ENCODE data around the gene B3GALT5.

Gene B3GALT5

GRCh38 chr21:39669976-39670661 is 57.4 kb downstream of the B3GALT5 start:
- TF ChIP-seq CTCF (IDR thresholded peaks at IDR 0.05; ENCODE audit: borderline replicate concordance, extremely low read depth, low read length, poor library complexity, severe bottlenecking) (no peak), EZH2 (IDR thresholded peaks at IDR 0.05; ENCODE audit: borderline replicate concordance, low read depth, low read length, severe bottlenecking) (no peak)
- no peaks in the 10 kb centered on the region for H4K20me1 ChIP-seq (ENCODE audit: insufficient read depth, low read length)
- no peaks in the 10 kb centered on the region for H3K79me2 ChIP-seq (ENCODE audit: insufficient read depth, low read length)
- H3K27me3 ChIP-seq (ENCODE audit: insufficient read depth, low read length, poor library complexity) = peaks cover 22% of the 10 kb centered on the region
- H3K4me1 ChIP-seq (ENCODE audit: insufficient read depth, low read length) = no peaks in the 10 kb centered on the region
- H2AFZ ChIP-seq (ENCODE audit: low read depth, low read length) = no peak overlapping the region
- no peak overlapping the region for H3K9ac ChIP-seq (ENCODE audit: low read depth, low read length)
- no peak overlapping the region for H3K27ac ChIP-seq (ENCODE audit: low read length)
- no peak for ATAC-seq (ENCODE audit: insufficient read depth, low read depth)
- H3K4me3 ChIP-seq (ENCODE audit: low read depth in 1 of 2, low read length in 2 of 2) = no peak overlapping the region
- no peaks in the 10 kb centered on the region for H3K36me3 ChIP-seq (ENCODE audit: insufficient read depth, low read length)
- no peak for DNase-seq
- H3K9me3 ChIP-seq (ENCODE audit: insufficient read depth, low read length, severe bottlenecking) = no peaks in the 10 kb centered on the region
- H3K4me2 ChIP-seq (ENCODE audit: insufficient read depth, low read length) = no peak overlapping the region

GRCh38 chr21:39670701-39671100 is 58.0 kb downstream of the B3GALT5 start:
- Histone ChIP-seq H3K79me2 (ENCODE audit: insufficient read depth, low read length) (no peaks in the 10 kb centered on the region), H3K9ac (ENCODE audit: low read depth, low read length) (no peak overlapping the region), H3K36me3 (ENCODE audit: insufficient read depth, low read length) (no peaks in the 10 kb centered on the region), H3K4me1 (ENCODE audit: insufficient read depth, low read length) (no peaks in the 10 kb centered on the region), H3K27me3 (ENCODE audit: insufficient read depth, low read length, poor library complexity) (peaks cover 22% of the 10 kb centered on the region), H3K4me2 (ENCODE audit: insufficient read depth, low read length) (no peak overlapping the region), H4K20me1 (ENCODE audit: insufficient read depth, low read length) (no peaks in the 10 kb centered on the region), H3K4me3 (ENCODE audit: low read depth in 1 of 2, low read length in 2 of 2) (no peak overlapping the region), H3K27ac (ENCODE audit: low read length) (no peak overlapping the region), H3K9me3 (ENCODE audit: insufficient read depth, low read length, severe bottlenecking) (no peaks in the 10 kb centered on the region), H2AFZ (ENCODE audit: low read depth, low read length) (no peak overlapping the region)
- TF ChIP-seq CTCF (IDR thresholded peaks at IDR 0.05; ENCODE audit: borderline replicate concordance, extremely low read depth, low read length, poor library complexity, severe bottlenecking) (no peak), EZH2 (IDR thresholded peaks at IDR 0.05; ENCODE audit: borderline replicate concordance, low read depth, low read length, severe bottlenecking) (no peak)
- ATAC-seq (ENCODE audit: insufficient read depth, low read depth) (no peak), DNase-seq (no peak)

GRCh38 chr21:39671986-39672385 is 59.2 kb downstream of the B3GALT5 start:
- Histone ChIP-seq H3K9me3 (ENCODE audit: insufficient read depth, low read length, severe bottlenecking) (no peaks in the 10 kb centered on the region), H3K9ac (ENCODE audit: low read depth, low read length) (no peak overlapping the region), H3K27ac (ENCODE audit: low read length) (no peak overlapping the region), H3K27me3 (ENCODE audit: insufficient read depth, low read length, poor library complexity) (peaks cover 22% of the 10 kb centered on the region), H3K4me2 (ENCODE audit: insufficient read depth, low read length) (no peak overlapping the region), H3K4me1 (ENCODE audit: insufficient read depth, low read length) (no peaks in the 10 kb centered on the region), H2AFZ (ENCODE audit: low read depth, low read length) (no peak overlapping the region), H4K20me1 (ENCODE audit: insufficient read depth, low read length) (no peaks in the 10 kb centered on the region), H3K79me2 (ENCODE audit: insufficient read depth, low read length) (no peaks in the 10 kb centered on the region), H3K36me3 (ENCODE audit: insufficient read depth, low read length) (no peaks in the 10 kb centered on the region), H3K4me3 (ENCODE audit: low read depth in 1 of 2, low read length in 2 of 2) (no peak overlapping the region)
- ATAC-seq (ENCODE audit: insufficient read depth, low read depth) (no peak), DNase-seq (no peak)
- TF ChIP-seq EZH2 (IDR thresholded peaks at IDR 0.05; ENCODE audit: borderline replicate concordance, low read depth, low read length, severe bottlenecking) (no peak), CTCF (IDR thresholded peaks at IDR 0.05; ENCODE audit: borderline replicate concordance, extremely low read depth, low read length, poor library complexity, severe bottlenecking) (no peak)

Data from DND-41 (cell line).